MM.1S (cell line): ENCODE results near the gene VEGFB.

Source experiments
- DNase-seq: peaks from one replicate; pipeline ENCODE4 v3.0.0-alpha.2; 2015
- H2AFZ ChIP-seq: fragments of 300-600 bp; sonication (generic); 2 replicates; pipeline ENCODE4 v1.6.0; 2016; ENCODE audit warnings: antibody characterized with exemption, low read length
- H3F3A ChIP-seq: fragments of 300-600 bp; sonication (generic); 2 replicates; pipeline ENCODE4 v1.6.1; 2016; ENCODE audit warnings: mild to moderate bottlenecking, antibody characterized with exemption, low read length, moderate library complexity, mixed read lengths; ENCODE audit not compliant: insufficient read depth
- H3K27ac ChIP-seq: fragments of 300-600 bp; sonication (generic); 2 replicates; pipeline ENCODE4 v1.5.1; 2016; ENCODE audit warnings: mild to moderate bottlenecking, low read length
- H3K27me3 ChIP-seq: fragments of 300-600 bp; sonication (generic); replicated peaks from 2 replicates; pipeline ENCODE4 v1.6.0; 2016; ENCODE audit warnings: low read length; ENCODE audit not compliant: insufficient read depth
- H3K36me3 ChIP-seq: fragments of 300-600 bp; sonication (generic); replicated peaks from 2 replicates; pipeline ENCODE4 v1.6.1; 2016; ENCODE audit warnings: mild to moderate bottlenecking, low read length, mixed read lengths; ENCODE audit not compliant: insufficient read depth
- H3K4me1 ChIP-seq: fragments of 300-600 bp; sonication (generic); 2 replicates; pipeline ENCODE4 v1.6.1; 2016; ENCODE audit warnings: low read length, mixed read lengths
- H3K4me2 ChIP-seq: fragments of 300-600 bp; sonication (generic); 2 replicates; pipeline ENCODE4 v1.6.0; 2016; ENCODE audit warnings: low read depth, low read length
- H3K4me3 ChIP-seq: fragments of 300-600 bp; sonication (generic); 2 replicates; pipeline ENCODE4 v1.5.1; 2016; ENCODE audit warnings: low read length, mixed read lengths
- H3K79me2 ChIP-seq: fragments of 300-600 bp; sonication (generic); 2 replicates; pipeline ENCODE4 v1.6.1; 2016; ENCODE audit warnings: mixed run types, low read length, mixed read lengths
- H3K9ac ChIP-seq: fragments of 300-600 bp; sonication (generic); 2 replicates; pipeline ENCODE4 v1.6.1; 2016; ENCODE audit warnings: low read length, mixed read lengths
- H3K9me2 ChIP-seq: fragments of 300-600 bp; sonication (generic); replicated peaks from 2 replicates; pipeline ENCODE4 v1.6.1; 2016; ENCODE audit warnings: mild to moderate bottlenecking, low read length, mixed read lengths; ENCODE audit not compliant: insufficient read depth
- H3K9me3 ChIP-seq: fragments of 300-600 bp; sonication (generic); replicated peaks from 2 replicates; pipeline ENCODE4 v1.6.1; 2016; ENCODE audit warnings: mild to moderate bottlenecking, low read length, mixed read lengths; ENCODE audit not compliant: insufficient read depth
- H4K20me1 ChIP-seq: fragments of 300-600 bp; sonication (generic); 2 replicates; pipeline ENCODE4 v1.6.1; 2016; ENCODE audit warnings: mild to moderate bottlenecking, low read length, moderate library complexity, mixed read lengths; ENCODE audit not compliant: insufficient read depth
- EZH2 ChIP-seq: fragments of 300-600 bp; sonication (generic); optimal IDR thresholded peaks from 2 replicates; pipeline ENCODE3; 2017; ENCODE audit warnings: low read depth, mild to moderate bottlenecking, antibody characterized with exemption, low read length, mixed read lengths
- EZH2phosphoT487 ChIP-seq: fragments of 300-600 bp; sonication (generic); IDR thresholded peaks from 2 replicates; pipeline ENCODE4 v1.6.1; 2018; ENCODE audit warnings: antibody characterized with exemption, low read length
- TF ChIP-seq, protein P1 (sequence below): fragments of 300-600 bp; sonication (generic); IDR thresholded peaks from 2 replicates; pipeline ENCODE4 v1.5.1; 2016; ENCODE audit warnings: antibody characterized with exemption, low read length, mixed read lengths

VEGFB gene

DNA sequence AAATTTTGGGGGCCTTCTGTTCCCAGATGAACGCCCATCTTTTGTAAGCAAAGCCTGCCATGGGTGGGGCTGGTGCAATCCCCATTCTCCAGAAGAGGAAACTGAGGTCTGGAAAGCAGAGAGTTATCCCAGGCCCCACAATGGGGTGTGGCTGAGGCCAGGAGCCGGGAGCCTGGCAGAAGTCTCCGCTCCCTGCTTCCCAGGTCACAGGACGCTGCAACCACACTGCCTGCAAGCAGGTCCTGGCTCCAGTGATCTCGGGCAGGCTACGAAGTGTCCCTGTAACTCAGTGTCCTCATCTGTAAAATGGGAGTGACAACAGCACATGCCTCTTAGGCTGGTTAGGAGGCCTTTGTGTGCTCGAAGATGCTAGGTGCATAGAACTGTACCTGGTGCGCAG lies 18.7 kb downstream of the VEGFB start:
- Histone ChIP-seq H3K27me3 (peaks cover 5% of the 10 kb centered on the region; the same call in 1 of the 2 replicates), H3K27ac (no peak overlapping the region), H3F3A (no peaks in the 10 kb centered on the region), H3K4me1 (no peaks in the 10 kb centered on the region; the same call in 1 of the 2 replicates), H3K9me2 (no peaks in the 10 kb centered on the region), H3K9me3 (no peaks in the 10 kb centered on the region), H4K20me1 (no peaks in the 10 kb centered on the region), H2AFZ (no peak overlapping the region), H3K36me3 (no peaks in the 10 kb centered on the region), H3K4me3 (no peak overlapping the region), H3K9ac (no peak overlapping the region), H3K4me2 (no peak overlapping the region; the same call in 1 of the 2 replicates), H3K79me2 (peaks cover 9% of the 10 kb centered on the region)
- TF ChIP-seq, protein P1, sequence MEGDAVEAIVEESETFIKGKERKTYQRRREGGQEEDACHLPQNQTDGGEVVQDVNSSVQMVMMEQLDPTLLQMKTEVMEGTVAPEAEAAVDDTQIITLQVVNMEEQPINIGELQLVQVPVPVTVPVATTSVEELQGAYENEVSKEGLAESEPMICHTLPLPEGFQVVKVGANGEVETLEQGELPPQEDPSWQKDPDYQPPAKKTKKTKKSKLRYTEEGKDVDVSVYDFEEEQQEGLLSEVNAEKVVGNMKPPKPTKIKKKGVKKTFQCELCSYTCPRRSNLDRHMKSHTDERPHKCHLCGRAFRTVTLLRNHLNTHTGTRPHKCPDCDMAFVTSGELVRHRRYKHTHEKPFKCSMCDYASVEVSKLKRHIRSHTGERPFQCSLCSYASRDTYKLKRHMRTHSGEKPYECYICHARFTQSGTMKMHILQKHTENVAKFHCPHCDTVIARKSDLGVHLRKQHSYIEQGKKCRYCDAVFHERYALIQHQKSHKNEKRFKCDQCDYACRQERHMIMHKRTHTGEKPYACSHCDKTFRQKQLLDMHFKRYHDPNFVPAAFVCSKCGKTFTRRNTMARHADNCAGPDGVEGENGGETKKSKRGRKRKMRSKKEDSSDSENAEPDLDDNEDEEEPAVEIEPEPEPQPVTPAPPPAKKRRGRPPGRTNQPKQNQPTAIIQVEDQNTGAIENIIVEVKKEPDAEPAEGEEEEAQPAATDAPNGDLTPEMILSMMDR: no peak
- no peak for TF ChIP-seq EZH2phosphoT487
- no peak for TF ChIP-seq EZH2
- no peak for DNase-seq

DNA sequence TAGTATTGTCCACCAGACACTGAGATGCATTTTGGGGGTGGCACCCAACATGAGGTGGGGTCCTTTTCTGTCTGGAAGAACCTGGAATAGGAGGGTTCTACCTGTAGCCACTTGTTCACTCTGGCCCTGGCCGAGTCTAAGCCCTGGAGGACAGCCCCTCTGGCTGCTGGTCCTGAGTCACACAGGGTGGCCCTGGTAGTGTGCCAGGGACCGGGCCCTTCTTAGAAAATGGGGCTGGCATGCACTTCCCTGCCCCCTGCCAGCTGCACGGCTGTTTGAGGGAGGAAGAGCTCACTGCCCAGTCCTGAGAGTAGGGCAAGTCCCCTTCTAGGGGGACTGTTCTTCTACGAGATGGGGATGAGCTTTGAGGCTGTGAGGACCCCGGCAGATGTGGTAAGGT lies 19.1 kb downstream of the VEGFB start:
- Histone ChIP-seq H3K9me2 (no peaks in the 10 kb centered on the region), H3F3A (no peaks in the 10 kb centered on the region), H3K4me3 (no peak overlapping the region), H3K27me3 (peaks cover 5% of the 10 kb centered on the region; the same call in 1 of the 2 replicates), H3K9ac (no peak overlapping the region), H3K27ac (no peak overlapping the region), H3K79me2 (peaks cover 9% of the 10 kb centered on the region), H3K4me1 (no peaks in the 10 kb centered on the region; the same call in 1 of the 2 replicates), H3K36me3 (no peaks in the 10 kb centered on the region), H3K4me2 (no peak overlapping the region), H2AFZ (no peak overlapping the region), H4K20me1 (no peaks in the 10 kb centered on the region), H3K9me3 (no peaks in the 10 kb centered on the region)
- TF ChIP-seq, protein P1: no peak
- no peak for TF ChIP-seq EZH2
- TF ChIP-seq EZH2phosphoT487: no peak
- DNase-seq: no peak

DNA sequence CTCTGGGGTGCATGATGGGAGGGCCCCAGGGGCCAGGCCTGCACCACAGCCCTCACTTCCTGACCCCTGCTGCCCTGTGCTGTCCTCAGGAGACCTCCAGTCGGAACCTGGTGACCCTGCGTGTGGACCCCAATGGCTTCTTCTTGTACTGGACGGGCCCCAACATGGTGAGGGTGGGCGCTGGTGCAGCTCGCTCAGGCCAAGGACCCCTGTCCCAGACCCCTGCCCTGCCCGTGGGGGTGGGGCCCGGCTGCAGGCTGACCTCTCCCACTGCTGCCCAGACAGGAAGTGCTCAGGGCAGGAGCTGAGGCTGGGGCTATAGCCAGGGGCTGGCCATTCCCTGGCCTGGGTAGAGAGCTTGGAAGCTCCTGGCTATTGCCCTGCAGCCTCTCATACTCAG lies 19.9 kb downstream of the VEGFB start:
- H3K4me1 ChIP-seq: no peaks in the 10 kb centered on the region; the same call in 1 of the 2 replicates
- DNase-seq: no peak
- H3K9me2 ChIP-seq: no peaks in the 10 kb centered on the region
- no peak overlapping the region for H3K27ac ChIP-seq
- H3K79me2 ChIP-seq: peaks cover 9% of the 10 kb centered on the region
- no peaks in the 10 kb centered on the region for H3K9me3 ChIP-seq
- TF ChIP-seq EZH2phosphoT487 (no peak), EZH2 (no peak)
- TF ChIP-seq, protein P1: no peak
- no peaks in the 10 kb centered on the region for H3F3A ChIP-seq
- no peak overlapping the region for H2AFZ ChIP-seq
- no peaks in the 10 kb centered on the region for H4K20me1 ChIP-seq
- H3K4me3 ChIP-seq: no peak overlapping the region
- H3K4me2 ChIP-seq: no peak overlapping the region
- peaks cover 5% of the 10 kb centered on the region; the same call in 1 of the 2 replicates for H3K27me3 ChIP-seq
- H3K9ac ChIP-seq: no peak overlapping the region
- H3K36me3 ChIP-seq: no peaks in the 10 kb centered on the region
